ENCODE measurements around the gene TMEM158. TPM values are rescaled to one million over a fixed set of nuclear protein-coding genes. Genes with fewer than 3 reads are reported as not detected.

Gene TMEM158
- total and polyA plus RNA-seq, 4 donors: 0.07 to 3.7 (median 0.08) TPM; not detected in 1

DNA sequence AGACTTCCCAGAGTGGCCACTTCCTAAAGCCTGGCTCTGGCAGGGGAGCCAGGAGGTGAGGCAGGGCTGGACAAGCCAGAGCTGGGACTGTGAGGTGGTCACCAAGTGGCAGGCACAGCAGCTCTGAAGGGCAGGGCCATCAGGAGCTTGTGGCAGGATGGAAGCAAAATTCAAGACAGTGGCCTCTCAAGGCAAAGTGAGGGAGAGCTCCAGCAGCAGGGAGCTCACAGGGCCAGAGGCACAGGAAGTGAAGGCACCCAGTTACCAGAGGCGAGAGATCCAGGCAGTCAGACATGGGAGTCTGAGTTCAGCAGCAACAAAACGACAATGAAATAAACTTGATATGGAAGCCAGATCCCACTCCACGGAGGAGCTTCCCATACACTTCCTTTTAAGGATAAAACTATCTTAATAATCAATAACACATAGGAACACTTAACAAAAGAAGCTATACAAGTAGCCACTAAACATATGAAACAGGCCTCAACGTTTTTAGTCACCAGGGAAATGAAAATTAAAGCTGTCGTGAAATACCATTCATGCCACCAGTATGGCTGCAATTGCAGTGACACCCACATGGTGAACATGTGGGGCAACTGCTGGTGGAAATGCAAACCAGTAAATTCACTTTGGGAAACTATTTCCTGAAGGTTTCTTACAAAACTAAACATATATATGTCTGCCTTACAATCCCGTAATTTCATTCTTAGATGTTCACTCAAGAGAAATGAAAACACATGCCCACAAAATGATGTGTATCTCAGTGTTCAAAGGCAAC, 35.4 kb upstream of the TMEM158 start:
- H3K4me1 ChIP-seq (ENCODE audit: control insufficient read depth in 4 of 4, insufficient read depth in 4 of 4, low read length in 3 of 4): no peaks in the 10 kb centered on the region
- peaks cover 0 to 2% (median 0%) of the 10 kb centered on the region in 4 donors for H3K27me3 ChIP-seq (ENCODE audit: control insufficient read depth in 4 of 4, insufficient read depth in 4 of 4, low read length in 3 of 4)
- H3K27ac ChIP-seq (ENCODE audit: low read depth in 1 of 2, low read length in 2 of 2): no peak overlapping the region
- TF ChIP-seq TAF1 (conservative IDR thresholded peaks at IDR 0.05) (no peak), YY1 (IDR thresholded peaks at IDR 0.05) (no peak), RAD21 (IDR thresholded peaks at IDR 0.05) (no peak), FOXA2 (IDR thresholded peaks at IDR 0.05) (no peak), SP1 (IDR thresholded peaks at IDR 0.05) (no peak), GABPA (IDR thresholded peaks at IDR 0.05 in 1 of 2, conservative IDR thresholded peaks at IDR 0.05 in 1 of 2) (no peak)
- TF ChIP-seq, protein P1, sequence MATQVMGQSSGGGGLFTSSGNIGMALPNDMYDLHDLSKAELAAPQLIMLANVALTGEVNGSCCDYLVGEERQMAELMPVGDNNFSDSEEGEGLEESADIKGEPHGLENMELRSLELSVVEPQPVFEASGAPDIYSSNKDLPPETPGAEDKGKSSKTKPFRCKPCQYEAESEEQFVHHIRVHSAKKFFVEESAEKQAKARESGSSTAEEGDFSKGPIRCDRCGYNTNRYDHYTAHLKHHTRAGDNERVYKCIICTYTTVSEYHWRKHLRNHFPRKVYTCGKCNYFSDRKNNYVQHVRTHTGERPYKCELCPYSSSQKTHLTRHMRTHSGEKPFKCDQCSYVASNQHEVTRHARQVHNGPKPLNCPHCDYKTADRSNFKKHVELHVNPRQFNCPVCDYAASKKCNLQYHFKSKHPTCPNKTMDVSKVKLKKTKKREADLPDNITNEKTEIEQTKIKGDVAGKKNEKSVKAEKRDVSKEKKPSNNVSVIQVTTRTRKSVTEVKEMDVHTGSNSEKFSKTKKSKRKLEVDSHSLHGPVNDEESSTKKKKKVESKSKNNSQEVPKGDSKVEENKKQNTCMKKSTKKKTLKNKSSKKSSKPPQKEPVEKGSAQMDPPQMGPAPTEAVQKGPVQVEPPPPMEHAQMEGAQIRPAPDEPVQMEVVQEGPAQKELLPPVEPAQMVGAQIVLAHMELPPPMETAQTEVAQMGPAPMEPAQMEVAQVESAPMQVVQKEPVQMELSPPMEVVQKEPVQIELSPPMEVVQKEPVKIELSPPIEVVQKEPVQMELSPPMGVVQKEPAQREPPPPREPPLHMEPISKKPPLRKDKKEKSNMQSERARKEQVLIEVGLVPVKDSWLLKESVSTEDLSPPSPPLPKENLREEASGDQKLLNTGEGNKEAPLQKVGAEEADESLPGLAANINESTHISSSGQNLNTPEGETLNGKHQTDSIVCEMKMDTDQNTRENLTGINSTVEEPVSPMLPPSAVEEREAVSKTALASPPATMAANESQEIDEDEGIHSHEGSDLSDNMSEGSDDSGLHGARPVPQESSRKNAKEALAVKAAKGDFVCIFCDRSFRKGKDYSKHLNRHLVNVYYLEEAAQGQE (IDR thresholded peaks at IDR 0.05): no peak
- no peak overlapping the region for H3K9ac ChIP-seq (ENCODE audit: low read depth in 1 of 2, low read length in 2 of 2)
- no peaks in the 10 kb centered on the region for H3K36me3 ChIP-seq (ENCODE audit: control insufficient read depth in 4 of 4, insufficient read depth in 3 of 4, low read depth in 1 of 4, low read length in 3 of 4)
- H3K4me3 ChIP-seq (ENCODE audit: low read depth in 1 of 3, low read length in 3 of 3): no peak overlapping the region
- WGBS: 67% methylated on average over 6 of the region's 6 CpGs
- H3K9me3 ChIP-seq (ENCODE audit: control insufficient read depth in 4 of 4, low read length in 3 of 4): no peaks in the 10 kb centered on the region
- no peak for DNase-seq (ENCODE audit: low spot score)

GRCh38 chr3:45259133-45259532, 33.0 kb upstream of the TMEM158 start:
- Histone ChIP-seq H3K9ac (ENCODE audit: low read depth in 1 of 2, low read length in 2 of 2) (no peak overlapping the region), H3K36me3 (ENCODE audit: control insufficient read depth in 4 of 4, insufficient read depth in 3 of 4, low read depth in 1 of 4, low read length in 3 of 4) (no peaks in the 10 kb centered on the region), H3K4me1 (ENCODE audit: control insufficient read depth in 4 of 4, insufficient read depth in 4 of 4, low read length in 3 of 4) (no peaks in the 10 kb centered on the region), H3K27ac (ENCODE audit: low read depth in 1 of 2, low read length in 2 of 2) (no peak overlapping the region), H3K4me3 (ENCODE audit: low read depth in 1 of 3, low read length in 3 of 3) (no peak overlapping the region), H3K27me3 (ENCODE audit: control insufficient read depth in 4 of 4, insufficient read depth in 4 of 4, low read length in 3 of 4) (peaks cover 0 to 2% (median 0%) of the 10 kb centered on the region in 4 donors), H3K9me3 (ENCODE audit: control insufficient read depth in 4 of 4, low read length in 3 of 4) (no peaks in the 10 kb centered on the region)
- no peak for DNase-seq (ENCODE audit: low spot score)
- TF ChIP-seq RXRA (IDR thresholded peaks at IDR 0.05): no peak
- TF ChIP-seq GABPA (IDR thresholded peaks at IDR 0.05 in 1 of 2, conservative IDR thresholded peaks at IDR 0.05 in 1 of 2): no peak
- TF ChIP-seq TAF1 (conservative IDR thresholded peaks at IDR 0.05): no peak
- no peak for TF ChIP-seq YY1 (IDR thresholded peaks at IDR 0.05)
- TF ChIP-seq FOXA2 (IDR thresholded peaks at IDR 0.05): no peak

DNA sequence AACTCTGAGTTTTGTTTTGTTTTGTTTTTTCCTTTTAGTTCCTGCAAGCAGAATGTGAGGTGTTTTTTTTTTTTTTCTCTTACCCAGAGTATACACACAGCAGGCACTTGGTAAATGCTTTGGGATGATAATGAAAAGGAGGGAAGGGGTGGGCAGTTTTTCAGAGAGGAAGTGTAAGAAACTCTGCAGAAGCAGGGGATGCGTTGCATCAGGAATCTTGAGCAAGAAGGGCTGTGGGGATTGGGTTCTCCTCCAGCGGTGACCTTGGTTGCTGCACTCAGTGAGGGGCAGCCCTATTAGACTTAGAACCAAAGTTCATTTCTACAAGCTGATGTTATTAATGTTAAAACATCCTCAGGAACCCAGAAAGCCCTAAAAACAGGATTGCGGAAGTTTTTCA, 32.2 kb upstream of the TMEM158 start:
- 69% methylated on average over 3 of the region's 3 CpGs for WGBS
- Histone ChIP-seq H3K27ac (ENCODE audit: low read depth in 1 of 2, low read length in 2 of 2) (no peak overlapping the region), H3K4me3 (ENCODE audit: low read depth in 1 of 3, low read length in 3 of 3) (no peak overlapping the region), H3K4me1 (ENCODE audit: control insufficient read depth in 4 of 4, insufficient read depth in 4 of 4, low read length in 3 of 4) (no peaks in the 10 kb centered on the region), H3K36me3 (ENCODE audit: control insufficient read depth in 4 of 4, insufficient read depth in 3 of 4, low read depth in 1 of 4, low read length in 3 of 4) (no peaks in the 10 kb centered on the region), H3K9me3 (ENCODE audit: control insufficient read depth in 4 of 4, low read length in 3 of 4) (no peaks in the 10 kb centered on the region), H3K9ac (ENCODE audit: low read depth in 1 of 2, low read length in 2 of 2) (no peak overlapping the region), H3K27me3 (ENCODE audit: control insufficient read depth in 4 of 4, insufficient read depth in 4 of 4, low read length in 3 of 4) (peaks cover 0 to 2% (median 0%) of the 10 kb centered on the region in 4 donors)
- DNase-seq (ENCODE audit: low spot score): no peak
- TF ChIP-seq ATF3 (IDR thresholded peaks at IDR 0.05) (no peak), JUND (IDR thresholded peaks at IDR 0.05) (no peak), TAF1 (conservative IDR thresholded peaks at IDR 0.05) (no peak), CTCF (IDR thresholded peaks at IDR 0.05; ENCODE audit: low read depth, low read length, missing input control) (no peak), RAD21 (IDR thresholded peaks at IDR 0.05) (no peak), NR2F2 (IDR thresholded peaks at IDR 0.05) (no peak), YY1 (IDR thresholded peaks at IDR 0.05) (no peak), MAX (IDR thresholded peaks at IDR 0.05) (no peak), ZBTB33 (IDR thresholded peaks at IDR 0.05) (no peak), FOXA1 (IDR thresholded peaks at IDR 0.05) (no peak)
- TF ChIP-seq, protein P1 (IDR thresholded peaks at IDR 0.05): no peak
